HepG2 (cell line): ENCODE data around the gene TAMALIN. TPM values are rescaled to one million over a fixed set of nuclear protein-coding genes. Genes with fewer than 3 reads are reported as not detected.

Experiments used
- EEA1 ChIP-seq: sonication (generic); formaldehyde crosslinking; IDR thresholded peaks from 2 replicates; pipeline ENCODE4 v1.5.1; 2020; ENCODE audit warnings: mild to moderate bottlenecking, missing genetic modification reagents, borderline replicate concordance
- MATR3 ChIP-seq: sonication (generic); formaldehyde crosslinking; IDR thresholded peaks from 2 replicates; pipeline ENCODE4 v1.4.0; 2020; ENCODE audit warnings: missing genetic modification reagents
- ZFY ChIP-seq: sonication (generic); formaldehyde crosslinking; IDR thresholded peaks from 2 replicates; pipeline ENCODE4 v1.4.0; 2020; ENCODE audit warnings: missing genetic modification reagents
- ZNF331 ChIP-seq: sonication (generic); formaldehyde crosslinking; IDR thresholded peaks from 2 replicates; pipeline ENCODE4 v1.4.0; 2020; ENCODE audit warnings: missing genetic modification reagents
- ZNF546 ChIP-seq: sonication (generic); formaldehyde crosslinking; conservative IDR thresholded peaks from 2 replicates; pipeline ENCODE4 v1.8.1; 2023; ENCODE audit warnings: mild to moderate bottlenecking, missing genetic modification reagents
- polyA plus RNA-seq, 8 experiments: library from polyadenylated mRNA; depleted of rRNA in 3 of 8; stranded (reverse) in 7 of 8; unstranded in 1 of 8; fragments of >200 nt; fragmentation: Illumina TruSeq in 4 of 8; extraction: Trizol in 4 of 8; gene quantifications; 2 replicates each; pipeline versions ENCODE4 v1.2.1 to v1.2.3, GENCODE V29; 2011 to 2016; ENCODE audit warnings: low read depth in 4 of 8, missing spikeins in 1 of 8, mixed read lengths in 1 of 8; ENCODE audit not compliant: insufficient read depth in 1 of 8
- total RNA-seq, 5 experiments: library from RNA; depleted of rRNA; stranded (reverse); fragments of >200 nt; fragmentation: Illumina TruSeq; extraction: Trizol; gene quantifications; 2 replicates each; pipeline ENCODE4 v1.2.3, GENCODE V29; 2016; ENCODE audit warnings: low read depth in 1 of 5
- TF ChIP-seq, protein P1 (sequence below): sonication (generic); formaldehyde crosslinking; IDR thresholded peaks from 2 replicates; pipeline ENCODE4 v1.4.0; 2020; ENCODE audit warnings: missing genetic modification reagents
- TF ChIP-seq, protein P2 (sequence below): sonication (generic); formaldehyde crosslinking; IDR thresholded peaks from 2 replicates; pipeline ENCODE4 v1.5.1; 2020; ENCODE audit warnings: mild to moderate bottlenecking, missing genetic modification reagents, moderate library complexity
- TF ChIP-seq, protein P3 (sequence below): sonication (generic); formaldehyde crosslinking; IDR thresholded peaks from 2 replicates; pipeline ENCODE4 v1.5.0; 2020; ENCODE audit warnings: missing genetic modification reagents, mild to moderate bottlenecking, borderline replicate concordance

The TAMALIN gene
- total and polyA plus RNA-seq, 2 of the 13 experiments (the other 11 are each of a cell fraction or from before 2014, with no cell fraction given), result 2.9 to 10.9 TPM

DNA sequence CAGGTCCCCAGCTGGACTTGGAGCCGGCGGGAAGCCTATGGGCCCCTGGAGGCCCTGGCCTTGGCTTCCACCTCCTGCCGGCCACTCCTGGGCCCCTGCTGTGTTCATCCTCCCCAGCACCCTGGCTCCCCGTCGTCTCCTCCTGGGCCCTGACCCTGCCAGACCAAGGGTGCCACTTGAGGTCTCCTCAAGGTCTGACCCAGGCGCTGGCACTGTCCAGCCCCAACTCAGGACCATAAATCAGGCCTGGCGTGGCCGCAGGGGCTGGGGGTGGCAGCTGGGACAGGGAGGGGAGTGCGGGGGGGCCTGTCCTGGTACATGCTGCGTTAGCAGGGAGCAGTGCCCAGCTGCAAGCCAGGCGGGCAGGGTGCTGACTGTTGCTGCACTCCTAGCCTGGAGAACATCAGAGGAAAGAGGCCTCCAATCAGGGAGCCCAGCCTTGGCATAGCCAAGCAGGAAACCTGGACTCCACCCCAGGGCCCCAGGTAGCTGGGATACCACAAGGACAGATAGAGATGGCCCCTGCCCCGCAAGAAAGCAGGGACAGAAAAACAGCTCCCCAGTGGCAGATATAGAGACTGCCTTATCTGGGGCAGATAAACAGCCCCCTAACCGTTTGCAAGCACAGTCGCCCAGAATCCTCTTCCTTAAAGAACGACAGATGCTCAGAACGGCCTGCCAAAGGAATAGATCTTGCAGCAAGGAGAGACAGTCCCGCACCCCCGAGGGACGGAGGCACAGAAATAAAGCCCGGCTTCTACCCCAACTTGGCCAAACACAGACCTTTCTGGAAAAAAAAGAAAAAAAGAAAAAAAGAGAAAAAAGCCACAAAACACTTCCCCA lies 56.6 kb downstream of the TAMALIN start (continued):
- TF ChIP-seq, protein P1, sequence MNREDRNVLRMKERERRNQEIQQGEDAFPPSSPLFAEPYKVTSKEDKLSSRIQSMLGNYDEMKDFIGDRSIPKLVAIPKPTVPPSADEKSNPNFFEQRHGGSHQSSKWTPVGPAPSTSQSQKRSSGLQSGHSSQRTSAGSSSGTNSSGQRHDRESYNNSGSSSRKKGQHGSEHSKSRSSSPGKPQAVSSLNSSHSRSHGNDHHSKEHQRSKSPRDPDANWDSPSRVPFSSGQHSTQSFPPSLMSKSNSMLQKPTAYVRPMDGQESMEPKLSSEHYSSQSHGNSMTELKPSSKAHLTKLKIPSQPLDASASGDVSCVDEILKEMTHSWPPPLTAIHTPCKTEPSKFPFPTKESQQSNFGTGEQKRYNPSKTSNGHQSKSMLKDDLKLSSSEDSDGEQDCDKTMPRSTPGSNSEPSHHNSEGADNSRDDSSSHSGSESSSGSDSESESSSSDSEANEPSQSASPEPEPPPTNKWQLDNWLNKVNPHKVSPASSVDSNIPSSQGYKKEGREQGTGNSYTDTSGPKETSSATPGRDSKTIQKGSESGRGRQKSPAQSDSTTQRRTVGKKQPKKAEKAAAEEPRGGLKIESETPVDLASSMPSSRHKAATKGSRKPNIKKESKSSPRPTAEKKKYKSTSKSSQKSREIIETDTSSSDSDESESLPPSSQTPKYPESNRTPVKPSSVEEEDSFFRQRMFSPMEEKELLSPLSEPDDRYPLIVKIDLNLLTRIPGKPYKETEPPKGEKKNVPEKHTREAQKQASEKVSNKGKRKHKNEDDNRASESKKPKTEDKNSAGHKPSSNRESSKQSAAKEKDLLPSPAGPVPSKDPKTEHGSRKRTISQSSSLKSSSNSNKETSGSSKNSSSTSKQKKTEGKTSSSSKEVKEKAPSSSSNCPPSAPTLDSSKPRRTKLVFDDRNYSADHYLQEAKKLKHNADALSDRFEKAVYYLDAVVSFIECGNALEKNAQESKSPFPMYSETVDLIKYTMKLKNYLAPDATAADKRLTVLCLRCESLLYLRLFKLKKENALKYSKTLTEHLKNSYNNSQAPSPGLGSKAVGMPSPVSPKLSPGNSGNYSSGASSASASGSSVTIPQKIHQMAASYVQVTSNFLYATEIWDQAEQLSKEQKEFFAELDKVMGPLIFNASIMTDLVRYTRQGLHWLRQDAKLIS (CRISPR knock-in tag), result no peak
- TF ChIP-seq ZNF331, result no peak
- TF ChIP-seq EEA1 (CRISPR knock-in tag), result 0 out of 2 replicates have a peak, but pooled peaks have one; percentile 40
- 0 out of 2 replicates have a peak, but pooled peaks have one; percentile 8 for TF ChIP-seq ZFY (CRISPR knock-in tag)
- TF ChIP-seq, protein P2, sequence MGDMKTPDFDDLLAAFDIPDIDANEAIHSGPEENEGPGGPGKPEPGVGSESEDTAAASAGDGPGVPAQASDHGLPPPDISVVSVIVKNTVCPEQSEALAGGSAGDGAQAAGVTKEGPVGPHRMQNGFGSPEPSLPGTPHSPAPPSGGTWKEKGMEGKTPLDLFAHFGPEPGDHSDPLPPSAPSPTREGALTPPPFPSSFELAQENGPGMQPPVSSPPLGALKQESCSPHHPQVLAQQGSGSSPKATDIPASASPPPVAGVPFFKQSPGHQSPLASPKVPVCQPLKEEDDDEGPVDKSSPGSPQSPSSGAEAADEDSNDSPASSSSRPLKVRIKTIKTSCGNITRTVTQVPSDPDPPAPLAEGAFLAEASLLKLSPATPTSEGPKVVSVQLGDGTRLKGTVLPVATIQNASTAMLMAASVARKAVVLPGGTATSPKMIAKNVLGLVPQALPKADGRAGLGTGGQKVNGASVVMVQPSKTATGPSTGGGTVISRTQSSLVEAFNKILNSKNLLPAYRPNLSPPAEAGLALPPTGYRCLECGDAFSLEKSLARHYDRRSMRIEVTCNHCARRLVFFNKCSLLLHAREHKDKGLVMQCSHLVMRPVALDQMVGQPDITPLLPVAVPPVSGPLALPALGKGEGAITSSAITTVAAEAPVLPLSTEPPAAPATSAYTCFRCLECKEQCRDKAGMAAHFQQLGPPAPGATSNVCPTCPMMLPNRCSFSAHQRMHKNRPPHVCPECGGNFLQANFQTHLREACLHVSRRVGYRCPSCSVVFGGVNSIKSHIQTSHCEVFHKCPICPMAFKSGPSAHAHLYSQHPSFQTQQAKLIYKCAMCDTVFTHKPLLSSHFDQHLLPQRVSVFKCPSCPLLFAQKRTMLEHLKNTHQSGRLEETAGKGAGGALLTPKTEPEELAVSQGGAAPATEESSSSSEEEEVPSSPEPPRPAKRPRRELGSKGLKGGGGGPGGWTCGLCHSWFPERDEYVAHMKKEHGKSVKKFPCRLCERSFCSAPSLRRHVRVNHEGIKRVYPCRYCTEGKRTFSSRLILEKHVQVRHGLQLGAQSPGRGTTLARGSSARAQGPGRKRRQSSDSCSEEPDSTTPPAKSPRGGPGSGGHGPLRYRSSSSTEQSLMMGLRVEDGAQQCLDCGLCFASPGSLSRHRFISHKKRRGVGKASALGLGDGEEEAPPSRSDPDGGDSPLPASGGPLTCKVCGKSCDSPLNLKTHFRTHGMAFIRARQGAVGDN (CRISPR knock-in tag), result peak; percentile 27
- no peak for TF ChIP-seq ZNF546 (CRISPR knock-in tag)
- TF ChIP-seq, protein P3, sequence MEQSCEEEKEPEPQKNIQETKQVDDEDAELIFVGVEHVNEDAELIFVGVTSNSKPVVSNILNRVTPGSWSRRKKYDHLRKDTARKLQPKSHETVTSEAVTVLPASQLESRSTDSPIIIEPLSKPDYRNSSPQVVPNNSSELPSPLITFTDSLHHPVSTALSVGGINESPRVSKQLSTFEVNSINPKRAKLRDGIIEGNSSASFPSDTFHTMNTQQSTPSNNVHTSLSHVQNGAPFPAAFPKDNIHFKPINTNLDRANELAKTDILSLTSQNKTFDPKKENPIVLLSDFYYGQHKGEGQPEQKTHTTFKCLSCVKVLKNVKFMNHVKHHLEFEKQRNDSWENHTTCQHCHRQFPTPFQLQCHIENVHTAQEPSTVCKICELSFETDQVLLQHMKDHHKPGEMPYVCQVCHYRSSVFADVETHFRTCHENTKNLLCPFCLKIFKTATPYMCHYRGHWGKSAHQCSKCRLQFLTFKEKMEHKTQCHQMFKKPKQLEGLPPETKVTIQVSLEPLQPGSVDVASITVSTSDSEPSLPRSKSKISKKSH (CRISPR knock-in tag), result peak; percentile 17; the same call in 1 of the 2 replicates
- no peak for TF ChIP-seq MATR3 (CRISPR knock-in tag)
